Measurements from ENCODE around the gene GPR179. TPM values are rescaled to one million over a fixed set of nuclear protein-coding genes. Genes with fewer than 3 reads are reported as not detected.
"Not testable (repeated sequence)": the region's sequence is repeated elsewhere in the genome, so short reads cannot be mapped to it uniquely, and the experiment has no call there.

Gene GPR179
- total and polyA plus RNA-seq, 2 donors (not counting 1 experiment from before 2014, with no cell fraction given) = under 0.01 TPM; not detected in 1

DNA sequence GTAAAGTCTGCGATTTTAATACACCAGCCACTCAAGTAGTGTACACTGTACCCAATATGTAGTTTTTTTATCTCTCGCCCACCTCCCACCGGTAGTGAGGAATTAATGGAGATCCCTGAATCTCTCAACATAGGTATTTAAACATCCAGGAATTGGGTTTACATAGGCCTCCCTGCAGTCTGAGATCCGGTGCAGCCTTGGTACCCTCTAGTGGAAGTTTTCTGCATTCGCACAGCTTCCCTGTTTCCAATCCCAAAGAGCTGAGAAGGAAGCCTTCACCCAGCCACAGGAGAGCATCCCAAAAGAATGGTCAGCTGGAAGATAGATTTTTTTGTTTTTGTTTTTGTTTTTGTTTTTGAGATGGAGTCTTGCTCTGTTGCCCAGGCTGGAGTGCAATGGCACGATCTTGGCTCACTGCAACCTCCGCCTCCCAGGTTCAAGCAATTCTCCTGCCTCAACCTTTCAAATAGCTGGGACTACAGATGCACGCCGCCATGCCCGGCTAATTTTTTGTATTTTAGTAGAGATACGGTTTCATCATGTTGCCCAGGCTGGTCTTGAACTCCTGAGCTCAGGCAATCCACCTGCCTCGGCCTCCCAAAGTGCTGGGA, 55.4 kb downstream of the GPR179 start:
- H3K79me2 ChIP-seq (ENCODE audit: control insufficient read depth, insufficient read depth, low read length); H3K9me3 ChIP-seq (ENCODE audit: control insufficient read depth, insufficient read depth, low read depth, low read length); H2AFZ ChIP-seq (ENCODE audit: low read length); H4K20me1 ChIP-seq (ENCODE audit: control insufficient read depth, extremely low read depth, insufficient read depth, low read length); H3K4me2 ChIP-seq (ENCODE audit: extremely low read depth, insufficient read depth, low read length); H3K9ac ChIP-seq (ENCODE audit: insufficient read depth, low read length); H3K27ac ChIP-seq (ENCODE audit: insufficient read depth, low read length); H3K36me3 ChIP-seq (ENCODE audit: control insufficient read depth, insufficient read depth, low read length); H3K4me3 ChIP-seq (replicated peaks in 1 of 4; ENCODE audit: control extremely low read depth in 1 of 4, insufficient read depth in 1 of 4, low read depth in 3 of 4, low read length in 4 of 4); H3K4me1 ChIP-seq (ENCODE audit: control insufficient read depth, extremely low read depth, insufficient read depth, low read length); H3K27me3 ChIP-seq (ENCODE audit: control insufficient read depth, insufficient read depth, low read length): not testable (repeated sequence)
- TF ChIP-seq, protein P1, sequence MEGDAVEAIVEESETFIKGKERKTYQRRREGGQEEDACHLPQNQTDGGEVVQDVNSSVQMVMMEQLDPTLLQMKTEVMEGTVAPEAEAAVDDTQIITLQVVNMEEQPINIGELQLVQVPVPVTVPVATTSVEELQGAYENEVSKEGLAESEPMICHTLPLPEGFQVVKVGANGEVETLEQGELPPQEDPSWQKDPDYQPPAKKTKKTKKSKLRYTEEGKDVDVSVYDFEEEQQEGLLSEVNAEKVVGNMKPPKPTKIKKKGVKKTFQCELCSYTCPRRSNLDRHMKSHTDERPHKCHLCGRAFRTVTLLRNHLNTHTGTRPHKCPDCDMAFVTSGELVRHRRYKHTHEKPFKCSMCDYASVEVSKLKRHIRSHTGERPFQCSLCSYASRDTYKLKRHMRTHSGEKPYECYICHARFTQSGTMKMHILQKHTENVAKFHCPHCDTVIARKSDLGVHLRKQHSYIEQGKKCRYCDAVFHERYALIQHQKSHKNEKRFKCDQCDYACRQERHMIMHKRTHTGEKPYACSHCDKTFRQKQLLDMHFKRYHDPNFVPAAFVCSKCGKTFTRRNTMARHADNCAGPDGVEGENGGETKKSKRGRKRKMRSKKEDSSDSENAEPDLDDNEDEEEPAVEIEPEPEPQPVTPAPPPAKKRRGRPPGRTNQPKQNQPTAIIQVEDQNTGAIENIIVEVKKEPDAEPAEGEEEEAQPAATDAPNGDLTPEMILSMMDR (conservative IDR thresholded peaks at IDR 0.05 in 1 of 2, IDR thresholded peaks at IDR 0.05 in 1 of 2; ENCODE audit: low read depth in 1 of 2, low read length in 2 of 2) = peak; percentile 15 to 51
- peak; percentile 13 to 51 for DNase-seq (ENCODE audit: low read depth in 2 of 2)

DNA sequence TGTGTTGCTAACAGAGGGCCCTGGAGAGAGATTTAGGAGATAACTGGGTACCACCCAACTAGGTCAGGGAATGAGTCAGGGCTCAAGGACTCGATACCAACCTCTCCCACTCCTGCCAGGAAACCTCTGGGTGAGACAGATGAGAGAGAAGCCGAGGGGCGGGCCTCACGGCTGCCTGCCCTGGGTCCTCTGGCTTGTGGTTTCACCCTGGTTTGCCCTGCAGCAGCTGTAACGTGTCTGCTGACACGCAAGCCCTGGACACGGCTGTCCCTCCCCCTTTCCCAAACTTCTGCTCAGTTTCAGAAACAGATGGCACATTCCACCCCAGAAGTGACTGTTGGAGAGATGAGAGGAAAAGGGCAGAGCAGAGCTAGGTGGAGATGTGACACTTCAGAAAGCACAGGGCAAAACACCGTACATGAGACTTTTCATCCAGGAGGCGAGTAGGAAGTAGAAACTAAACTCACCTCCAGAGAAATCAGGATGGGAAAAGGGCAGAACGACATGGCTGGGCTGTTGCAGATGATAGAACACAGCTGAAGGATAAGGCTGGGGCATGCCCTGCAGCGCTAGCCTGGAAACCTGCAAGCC, 57.2 kb downstream of the GPR179 start:
- not testable (repeated sequence) for H2AFZ ChIP-seq (ENCODE audit: low read length); H3K9me3 ChIP-seq (ENCODE audit: control insufficient read depth, insufficient read depth, low read depth, low read length); H3K4me1 ChIP-seq (ENCODE audit: control insufficient read depth, extremely low read depth, insufficient read depth, low read length); H3K9ac ChIP-seq (ENCODE audit: insufficient read depth, low read length); H3K79me2 ChIP-seq (ENCODE audit: control insufficient read depth, insufficient read depth, low read length); H4K20me1 ChIP-seq (ENCODE audit: control insufficient read depth, extremely low read depth, insufficient read depth, low read length); H3K36me3 ChIP-seq (ENCODE audit: control insufficient read depth, insufficient read depth, low read length); H3K27me3 ChIP-seq (ENCODE audit: control insufficient read depth, insufficient read depth, low read length)
- DNase-seq (ENCODE audit: low read depth in 2 of 2) = peak; percentile 74 to 86
- Histone ChIP-seq H3K4me2 (ENCODE audit: extremely low read depth, insufficient read depth, low read length) (peak overlapping the region; percentile 28), H3K27ac (ENCODE audit: insufficient read depth, low read length) (peak overlapping the region; percentile 17), H3K4me3 (replicated peaks in 1 of 4; ENCODE audit: control extremely low read depth in 1 of 4, insufficient read depth in 1 of 4, low read depth in 3 of 4, low read length in 4 of 4) (peak overlapping the region in 1 of 4 experiments; percentile 28)

DNA sequence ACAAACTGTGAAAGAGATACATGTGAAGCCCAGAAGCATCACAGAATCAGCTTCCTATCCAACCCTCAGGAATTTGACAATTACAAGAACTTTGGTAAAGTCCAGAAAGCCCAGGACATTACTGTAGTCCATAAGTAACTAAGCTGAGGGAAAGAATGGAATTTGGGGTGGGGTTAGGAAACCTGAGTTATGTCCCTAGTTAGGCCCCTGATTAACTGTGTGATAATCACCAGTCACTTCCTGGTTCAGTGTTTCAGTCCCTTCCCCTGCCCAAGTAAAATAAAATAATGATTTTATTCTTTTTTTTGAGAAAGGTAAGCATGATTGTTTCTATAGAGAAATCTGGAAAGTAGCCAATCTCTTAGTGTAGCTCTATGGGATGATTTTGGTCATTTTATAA, 57.8 kb downstream of the GPR179 start:
- H3K27me3 ChIP-seq (ENCODE audit: control insufficient read depth, insufficient read depth, low read length); H3K4me1 ChIP-seq (ENCODE audit: control insufficient read depth, extremely low read depth, insufficient read depth, low read length); H3K36me3 ChIP-seq (ENCODE audit: control insufficient read depth, insufficient read depth, low read length); H3K4me3 ChIP-seq (replicated peaks in 1 of 4; ENCODE audit: control extremely low read depth in 1 of 4, insufficient read depth in 1 of 4, low read depth in 3 of 4, low read length in 4 of 4); H4K20me1 ChIP-seq (ENCODE audit: control insufficient read depth, extremely low read depth, insufficient read depth, low read length); H3K9me3 ChIP-seq (ENCODE audit: control insufficient read depth, insufficient read depth, low read depth, low read length); H2AFZ ChIP-seq (ENCODE audit: low read length); H3K27ac ChIP-seq (ENCODE audit: insufficient read depth, low read length); H3K4me2 ChIP-seq (ENCODE audit: extremely low read depth, insufficient read depth, low read length); H3K79me2 ChIP-seq (ENCODE audit: control insufficient read depth, insufficient read depth, low read length); H3K9ac ChIP-seq (ENCODE audit: insufficient read depth, low read length): not testable (repeated sequence)
- DNase-seq (ENCODE audit: low read depth in 2 of 2) = peak in 1 of 2 donors; percentile 31

Other genes starting within 250 kb of the GPR179 start
- gene TBC1D3E, start 216.0 kb downstream of the GPR179 start, total RNA-seq = not detected in 2 replicates
- not detected in 2 replicates for gene TBC1D3E, start 216.0 kb downstream of the GPR179 start, polyA plus RNA-seq
- gene TBC1D3, start 151.4 kb downstream of the GPR179 start, total RNA-seq = not detected in 2 replicates
- not detected in 2 replicates for gene TBC1D3, start 151.4 kb downstream of the GPR179 start, polyA plus RNA-seq
- 34.7 and 35.4 TPM in 2 replicates for gene MRPL45, start 46.8 kb downstream of the GPR179 start, total RNA-seq
- gene MRPL45, start 46.8 kb downstream of the GPR179 start, polyA plus RNA-seq = 56.1 and 59.6 TPM in 2 replicates
- 9.4 and 9.8 TPM in 2 replicates for gene SOCS7, start 7.9 kb upstream of the GPR179 start, total RNA-seq
- gene SOCS7, start 7.9 kb upstream of the GPR179 start, polyA plus RNA-seq = 4.8 and 5.2 TPM in 2 replicates
- 18.2 and 41.1 TPM in 2 replicates for gene ARHGAP23, start 84.5 kb upstream of the GPR179 start, total RNA-seq
- gene ARHGAP23, start 84.5 kb upstream of the GPR179 start, polyA plus RNA-seq = 28.1 and 31.0 TPM in 2 replicates

Data from fibroblast of lung (primary cell).